H1 (cell line): ENCODE measurements around the gene CHN2. TPM values are rescaled to one million over a fixed set of nuclear protein-coding genes. Genes with fewer than 3 reads are reported as not detected.

ENCODE experiments used
- CTCF ChIA-PET: fragments of 300-600 bp; sonication (Branson Sonifier 250); formaldehyde crosslinking; loops from one replicate; lab custom pipeline; 2021; ENCODE audit not compliant: partially characterized antibody; lab: Charles Lee
- POLR2A ChIA-PET: fragments of 300-600 bp; sonication (Branson Sonifier 250); formaldehyde crosslinking; loops from one replicate; lab custom pipeline; 2021; ENCODE audit warnings: inconsistent platforms; ENCODE audit not compliant: partially characterized antibody; lab: Charles Lee
- DNase-seq, 2 experiments: peaks; one replicate each; pipeline versions ENCODE4 v3.0.0 to v3.0.0-alpha.2; 2010 to 2022; ENCODE audit warnings: low spot score in 2 of 2, low read depth in 1 of 2, mixed read lengths in 1 of 2
- FAIRE-seq: peaks from 2 replicates; lab custom pipeline; 2011; peaks lifted over from hg19 to GRCh38; lab: Jason Lieb, UNC
- H2AFZ ChIP-seq: 2 replicates; pipeline ENCODE4 v1.8.1; 2012; ENCODE audit warnings: low read length, inconsistent platforms
- H2AK5ac ChIP-seq: 2 replicates; pipeline ENCODE4 v1.6.1; 2013; ENCODE audit warnings: low read depth, low read length
- H2BK120ac ChIP-seq: replicated peaks from 2 replicates; pipeline ENCODE3; 2013; ENCODE audit warnings: low read depth, low read length, inconsistent platforms
- H2BK12ac ChIP-seq: 2 replicates; pipeline ENCODE4 v1.6.1; 2013; ENCODE audit warnings: low read depth, low read length
- H2BK15ac ChIP-seq: 2 replicates; pipeline ENCODE4 v1.6.1; 2013; ENCODE audit warnings: low read length
- H2BK20ac ChIP-seq: 2 replicates; pipeline ENCODE4 v1.6.1; 2013; ENCODE audit warnings: low read length
- H2BK5ac ChIP-seq: 2 replicates; pipeline ENCODE4 v1.6.1; 2013; ENCODE audit warnings: low read depth, low read length
- H3K14ac ChIP-seq: 2 replicates; pipeline ENCODE4 v1.6.1; 2013; ENCODE audit warnings: inconsistent platforms; ENCODE audit not compliant: insufficient read length
- H3K18ac ChIP-seq: 2 replicates; pipeline ENCODE4 v1.6.1; 2013; ENCODE audit warnings: low read length; ENCODE audit errors: extremely low read depth
- H3K23ac ChIP-seq: 2 replicates; pipeline ENCODE4 v1.6.1; 2013; ENCODE audit warnings: inconsistent platforms; ENCODE audit not compliant: insufficient read length
- H3K23me2 ChIP-seq: 2 replicates; pipeline ENCODE4 v1.6.1; 2013; ENCODE audit warnings: low read depth, low read length
- H3K27ac ChIP-seq: 2 replicates; pipeline ENCODE4 v1.6.1; 2011; ENCODE audit warnings: low read depth, low read length, inconsistent platforms
- H3K27me3 ChIP-seq, 4 experiments: replicated peaks in 1 of 4; 1 replicate in 1 of 4; 2 replicates in 3 of 4; pipeline versions ENCODE4 v1.6.1 to v1.8.1; 2011 to 2013; ENCODE audit warnings: low read length in 3 of 4, mild to moderate bottlenecking in 3 of 4, inconsistent platforms in 2 of 4, mixed read lengths in 2 of 4, moderate library complexity in 1 of 4; ENCODE audit not compliant: control insufficient read depth in 3 of 4, insufficient read depth in 3 of 4; ENCODE audit errors: extremely low read depth in 1 of 4
- H3K36me3 ChIP-seq, 4 experiments: 2 replicates each; pipeline versions ENCODE4 v1.6.1 to v1.8.1; 2011 to 2013; ENCODE audit warnings: mild to moderate bottlenecking in 4 of 4, low read length in 3 of 4, moderate library complexity in 2 of 4, control low read depth in 1 of 4, inconsistent platforms in 1 of 4; ENCODE audit not compliant: insufficient read depth in 4 of 4, control insufficient read depth in 2 of 4
- H3K4ac ChIP-seq: replicated peaks from 2 replicates; pipeline ENCODE3; 2013; ENCODE audit warnings: low read length, low read depth, mixed read lengths, inconsistent platforms; ENCODE audit not compliant: insufficient read length
- H3K4me1 ChIP-seq, 4 experiments: replicated peaks in 1 of 4; 1 replicate in 1 of 4; 2 replicates in 3 of 4; pipeline versions ENCODE4 v1.6.1 to v1.8.1; 2011 to 2013; ENCODE audit warnings: low read length in 3 of 4, inconsistent platforms in 2 of 4, mixed read lengths in 1 of 4; ENCODE audit not compliant: insufficient read depth in 4 of 4, control insufficient read depth in 3 of 4
- H3K4me2 ChIP-seq, 2 experiments: 2 replicates each; pipeline versions ENCODE4 v1.6.1 to v1.8.1; 2011 to 2013; ENCODE audit warnings: low read depth in 2 of 2, low read length in 2 of 2, control low read depth in 1 of 2, inconsistent platforms in 1 of 2, mild to moderate bottlenecking in 1 of 2; ENCODE audit not compliant: insufficient read depth in 1 of 2
- H3K4me3 ChIP-seq, 4 experiments: fragments of 200-600, 300-600 bp in 1 of 4; sonication (generic), shearing (Covaris generic), sonication (Bioruptor Twin) in 1 of 4; 2 replicates each; pipeline versions ENCODE4 v1.5.1 to v1.8.1; 2011 to 2016; ENCODE audit warnings: low read length in 4 of 4, low read depth in 3 of 4, control low read depth in 2 of 4, inconsistent platforms in 2 of 4, mild to moderate bottlenecking in 2 of 4, mixed read lengths in 1 of 4, moderate library complexity in 1 of 4; ENCODE audit not compliant: insufficient read depth in 2 of 4; ENCODE audit errors: extremely low read depth in 1 of 4
- H3K56ac ChIP-seq: replicated peaks from 2 replicates; pipeline ENCODE3; 2013; ENCODE audit warnings: low read depth, mild to moderate bottlenecking, mixed read lengths, low read length, inconsistent platforms; ENCODE audit not compliant: insufficient read length
- H3K79me1 ChIP-seq: 2 replicates; pipeline ENCODE4 v1.6.1; 2013; ENCODE audit warnings: low read depth, low read length, control low read depth
- H3K79me2 ChIP-seq, 2 experiments: 2 replicates each; pipeline versions ENCODE4 v1.6.1 to v1.8.1; 2012 to 2013; ENCODE audit warnings: low read length in 2 of 2, mild to moderate bottlenecking in 2 of 2, inconsistent platforms in 1 of 2; ENCODE audit not compliant: insufficient read depth in 2 of 2, control insufficient read depth in 1 of 2
- H3K9ac ChIP-seq, 4 experiments: replicated peaks in 1 of 4; 1 replicate in 1 of 4; 2 replicates in 3 of 4; pipeline versions ENCODE4 v1.6.1 to v1.8.1; 2011 to 2013; ENCODE audit warnings: low read depth in 3 of 4, low read length in 3 of 4, control low read depth in 2 of 4, mild to moderate bottlenecking in 2 of 4, moderate library complexity in 2 of 4, inconsistent platforms in 1 of 4; ENCODE audit errors: extremely low read depth in 1 of 4
- H3K9me3 ChIP-seq, 2 experiments: 2 replicates each; pipeline versions ENCODE4 v1.6.1 to v1.8.1; 2012 to 2013; ENCODE audit warnings: mild to moderate bottlenecking in 2 of 2, moderate library complexity in 2 of 2, control low read depth in 1 of 2, inconsistent platforms in 1 of 2, low read depth in 1 of 2, low read length in 1 of 2, mixed read lengths in 1 of 2; ENCODE audit not compliant: insufficient read depth in 2 of 2
- H4K20me1 ChIP-seq, 2 experiments: replicated peaks in 1 of 2; 2 replicates each; pipeline versions ENCODE3 to v1.8.1; 2011 to 2013; ENCODE audit warnings: inconsistent platforms in 2 of 2, low read length in 2 of 2, mild to moderate bottlenecking in 1 of 2; ENCODE audit not compliant: insufficient read depth in 2 of 2, control insufficient read depth in 1 of 2
- H4K5ac ChIP-seq: 2 replicates; pipeline ENCODE4 v1.6.1; 2013; ENCODE audit warnings: low read length, low read depth, mixed read lengths, inconsistent platforms; ENCODE audit not compliant: insufficient read length
- H4K8ac ChIP-seq: 2 replicates; pipeline ENCODE4 v1.8.0; 2013; ENCODE audit warnings: mild to moderate bottlenecking, moderate library complexity, low read length, inconsistent platforms; ENCODE audit not compliant: insufficient read depth; ENCODE audit errors: extremely low read depth
- H4K91ac ChIP-seq: replicated peaks from 2 replicates; pipeline ENCODE3; 2013; ENCODE audit warnings: low read length, mixed read lengths, inconsistent platforms; ENCODE audit not compliant: insufficient read length
- CEBPB ChIP-seq: IDR thresholded peaks from 2 replicates; pipeline ENCODE4 v1.6.1; 2012; ENCODE audit warnings: low read depth, low read length
- CHD1 ChIP-seq: IDR thresholded peaks from 2 replicates; pipeline ENCODE4 v1.6.1; 2012; ENCODE audit warnings: low read depth, low read length, improper control_type of control experiment
- MAFK ChIP-seq: IDR thresholded peaks from 2 replicates; pipeline ENCODE4 v1.6.1; 2012; ENCODE audit warnings: low read depth, mild to moderate bottlenecking, improper control_type of control experiment, low read length
- POLR2AphosphoS5 ChIP-seq: IDR thresholded peaks from 2 replicates; pipeline ENCODE4 v1.6.1; 2011; ENCODE audit warnings: low read depth, low read length
- RXRA ChIP-seq: IDR thresholded peaks from 2 replicates; pipeline ENCODE4 v1.6.1; 2011; ENCODE audit warnings: low read depth, mild to moderate bottlenecking, low read length, moderate library complexity; ENCODE audit not compliant: insufficient read depth
- TCF12 ChIP-seq: IDR thresholded peaks from 2 replicates; pipeline ENCODE4 v1.6.1; 2011; ENCODE audit warnings: low read depth, mild to moderate bottlenecking, low read length
- WGBS, 2 experiments: shearing (Covaris generic) in 1 of 2; methylation state at CpG; one replicate each; pipeline versions ENCODE4 v1.1.6 to v1.1.7; 2013 to 2015; ENCODE audit warnings: low lambda C conversion rate in 2 of 2, mixed read lengths in 2 of 2, inconsistent platforms in 1 of 2, low coverage in 1 of 2, missing lambda C conversion rate in 1 of 2; ENCODE audit not compliant: insufficient replicate concordance in 2 of 2, insufficient coverage in 1 of 2, insufficient read length in 1 of 2; ENCODE audit errors: extremely low coverage in 1 of 2, missing lambda C conversion rate in 1 of 2; 5-methylcytosine and 5-hydroxymethylcytosine counted together
- polyA plus RNA-seq, 7 experiments: library from polyadenylated mRNA; depleted of rRNA in 3 of 7; stranded (reverse) in 5 of 7; unstranded in 2 of 7; fragments of >200 nt in 5 of 7; fragments of 200-250 nt in 2 of 7; gene quantifications; 1 replicate in 5 of 7; 2 replicates in 1 of 7; 4 replicates in 1 of 7; pipeline versions ENCODE4 v1.2.1 to v1.2.3, GENCODE V29; 2011 to 2013; ENCODE audit warnings: missing spikeins in 2 of 7, mixed read lengths in 2 of 7
- total RNA-seq: library from RNA; stranded (reverse); fragmentation: NEBNext Ultra II Directional; extraction: Animal tissue kit (Norgen Biotek cat#: 25700); gene quantifications from 2 replicates; pipeline ENCODE4 v1.2.1, GENCODE V29; 2021

The CHN2 gene
- total and polyA plus RNA-seq, 2 of the 8 experiments (the other 6 are each of a cell fraction or from before 2014, with no cell fraction given): 2.9 to 4.8 TPM

- H3K36me3 ChIP-seq: no peaks in the 10 kb centered on the region
- POLR2A ChIA-PET: interaction anchor here (0.7 kb wide), 1 partner anchor 23 kb away, joined by 3 read pairs; no protein-coding TSS in a partner anchor
- FAIRE-seq: no peak
- H2BK15ac ChIP-seq: no peak overlapping the region; the same call in 1 of the 2 replicates
- H3K14ac ChIP-seq: no peak overlapping the region
- H2BK20ac ChIP-seq: 0 out of 2 replicates have a peak overlapping the region, but pooled peaks have one; percentile 26
- peak in 1 of 2 experiments; percentile 22 for DNase-seq
- no peak overlapping the region for H4K5ac ChIP-seq
- H3K9ac ChIP-seq: no peak overlapping the region
- no peak overlapping the region for H3K4me2 ChIP-seq
- H3K4me1 ChIP-seq: peaks cover 7 to 17% (median 12%) of the 10 kb centered on the region in 4 experiments; a peak in 5 of 7 replicates
- WGBS, 2 experiments: 82% methylated on average over 6 of the region's 6 CpGs; no CpG with 5 or more reads in 1 of the 2 experiments
- H3K18ac ChIP-seq: no peak overlapping the region
- H3K4me3 ChIP-seq: no peak overlapping the region
- CTCF ChIA-PET: interaction anchor here (1.0 to 1.8 kb wide), 8 partner anchors 13 to 355 kb away, joined by 3 to 8 read pairs (median 4); no protein-coding TSS in a partner anchor
- no peaks in the 10 kb centered on the region for H3K9me3 ChIP-seq
- no peaks in the 10 kb centered on the region for H4K20me1 ChIP-seq
- no peak overlapping the region for H2BK12ac ChIP-seq
- H2BK120ac ChIP-seq: peak overlapping the region; percentile 40
- H2BK5ac ChIP-seq: no peak overlapping the region; the same call in 1 of the 2 replicates
- peaks cover 3% of the 10 kb centered on the region; the same call in 1 of the 2 replicates for H3K23me2 ChIP-seq
- no peak overlapping the region for H3K23ac ChIP-seq
- H4K8ac ChIP-seq: no peak overlapping the region
- H3K79me2 ChIP-seq: no peaks in the 10 kb centered on the region
- no peak overlapping the region for H3K56ac ChIP-seq
- H2AK5ac ChIP-seq: no peak overlapping the region; the same call in 1 of the 2 replicates
- H3K27me3 ChIP-seq: no peaks in the 10 kb centered on the region
- H4K91ac ChIP-seq: peak overlapping the region; percentile 86
- no peak overlapping the region for H3K4ac ChIP-seq
- no peak overlapping the region for H3K27ac ChIP-seq
- H3K79me1 ChIP-seq: no peaks in the 10 kb centered on the region
- no peak overlapping the region for H2AFZ ChIP-seq
- TF ChIP-seq MAFK (no peak), CHD1 (no peak), CEBPB (no peak), POLR2AphosphoS5 (no peak), RXRA (no peak), TCF12 (no peak)
Measured at GRCh38 chr7:29277436-29278215, 83.1 kb downstream of the CHN2 start.
